ENCODE results near the gene HES5.

Gene HES5

DNA sequence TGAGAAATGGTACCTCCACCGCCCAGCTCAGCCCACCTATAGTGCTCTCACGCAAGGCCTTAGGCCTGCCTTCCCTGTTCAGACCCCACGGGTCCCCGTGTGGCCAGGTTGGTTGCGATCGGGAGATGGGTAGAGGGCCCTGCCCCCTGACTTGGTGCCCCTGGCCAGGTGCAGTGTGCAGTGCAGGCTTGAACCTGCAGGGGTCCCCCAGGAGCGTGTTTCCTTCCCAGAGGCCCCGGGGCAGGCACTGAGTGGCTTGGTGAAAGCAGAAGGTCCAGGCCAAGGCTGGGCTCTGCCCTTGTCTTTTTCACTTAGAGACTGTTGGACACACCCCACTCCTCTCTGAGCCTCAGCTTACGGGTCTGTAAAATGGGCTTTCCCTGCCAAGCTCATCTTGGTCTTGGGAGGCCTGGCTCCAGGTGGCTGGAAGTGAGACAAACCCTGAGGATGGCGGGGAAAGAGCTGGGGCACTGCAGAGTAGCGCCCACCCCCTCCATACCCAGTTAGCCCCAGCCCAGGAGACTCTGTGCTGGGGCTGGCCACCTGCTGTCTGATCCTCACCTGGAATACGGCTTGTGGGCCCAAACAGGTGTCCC is 9.3 kb upstream of the HES5 start:
- DNase-seq (ENCODE audit: low spot score): no peak
- in situ Hi-C loops (cut with MboI; ENCODE audit: low pct_unique_long_range_greater_than_20kb, low sequenced_read_pairs, unreplicated experiment): loop anchor here (25.0 kb wide), 1 partner anchor 352 kb away; the partner anchor contains the start of gene FAAP20
- TF ChIP-seq, protein P1, sequence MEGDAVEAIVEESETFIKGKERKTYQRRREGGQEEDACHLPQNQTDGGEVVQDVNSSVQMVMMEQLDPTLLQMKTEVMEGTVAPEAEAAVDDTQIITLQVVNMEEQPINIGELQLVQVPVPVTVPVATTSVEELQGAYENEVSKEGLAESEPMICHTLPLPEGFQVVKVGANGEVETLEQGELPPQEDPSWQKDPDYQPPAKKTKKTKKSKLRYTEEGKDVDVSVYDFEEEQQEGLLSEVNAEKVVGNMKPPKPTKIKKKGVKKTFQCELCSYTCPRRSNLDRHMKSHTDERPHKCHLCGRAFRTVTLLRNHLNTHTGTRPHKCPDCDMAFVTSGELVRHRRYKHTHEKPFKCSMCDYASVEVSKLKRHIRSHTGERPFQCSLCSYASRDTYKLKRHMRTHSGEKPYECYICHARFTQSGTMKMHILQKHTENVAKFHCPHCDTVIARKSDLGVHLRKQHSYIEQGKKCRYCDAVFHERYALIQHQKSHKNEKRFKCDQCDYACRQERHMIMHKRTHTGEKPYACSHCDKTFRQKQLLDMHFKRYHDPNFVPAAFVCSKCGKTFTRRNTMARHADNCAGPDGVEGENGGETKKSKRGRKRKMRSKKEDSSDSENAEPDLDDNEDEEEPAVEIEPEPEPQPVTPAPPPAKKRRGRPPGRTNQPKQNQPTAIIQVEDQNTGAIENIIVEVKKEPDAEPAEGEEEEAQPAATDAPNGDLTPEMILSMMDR (IDR thresholded peaks at IDR 0.05; ENCODE audit: extremely low read depth, insufficient read depth, missing control alignments): peak; percentile 40

DNA sequence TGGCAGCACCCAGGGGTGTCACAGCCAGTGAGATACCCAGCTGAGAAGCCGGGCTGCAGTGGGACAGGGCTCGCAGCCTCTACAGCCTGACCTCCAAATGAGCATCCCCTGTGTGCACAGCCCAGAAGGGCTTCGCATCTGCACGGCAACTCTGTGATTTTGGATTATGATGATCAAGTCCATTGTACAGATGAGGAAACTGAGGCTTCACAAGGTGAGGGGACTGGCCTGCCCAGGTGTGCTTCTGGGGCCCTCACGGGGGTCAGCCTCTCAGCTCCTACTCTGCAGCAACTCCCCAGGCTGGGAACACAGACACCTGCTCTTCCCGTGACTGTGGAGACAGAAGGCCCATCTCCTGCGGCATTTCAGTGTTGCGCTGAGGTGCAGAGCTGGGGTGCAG is 8.8 kb upstream of the HES5 start:
- DNase-seq (ENCODE audit: low spot score): no peak
- TF ChIP-seq, protein P1 (IDR thresholded peaks at IDR 0.05; ENCODE audit: extremely low read depth, insufficient read depth, missing control alignments): no peak
- in situ Hi-C loops (cut with MboI; ENCODE audit: low pct_unique_long_range_greater_than_20kb, low sequenced_read_pairs, unreplicated experiment): loop anchor here (25.0 kb wide), 1 partner anchor 352 kb away; the partner anchor contains the start of gene FAAP20

- in situ Hi-C loops (cut with MboI; ENCODE audit: low pct_unique_long_range_greater_than_20kb, low sequenced_read_pairs, unreplicated experiment): loop anchor here (25.0 kb wide), 1 partner anchor 351 kb away; the partner anchor contains the start of gene FAAP20
- TF ChIP-seq, protein P1 (IDR thresholded peaks at IDR 0.05; ENCODE audit: extremely low read depth, insufficient read depth, missing control alignments): no peak
- DNase-seq (ENCODE audit: low spot score): no peak
These were observed 8.3 kb upstream of the HES5 start for GRCh38 chr1:2538376-2538775.

- in situ Hi-C loops (cut with MboI; ENCODE audit: low pct_unique_long_range_greater_than_20kb, low sequenced_read_pairs, unreplicated experiment): loop anchor here (25.0 kb wide), 1 partner anchor 350 kb away; the partner anchor contains the start of gene FAAP20
- TF ChIP-seq, protein P1 (IDR thresholded peaks at IDR 0.05; ENCODE audit: extremely low read depth, insufficient read depth, missing control alignments): no peak
- no peak for DNase-seq (ENCODE audit: low spot score)
These were observed 7.7 kb upstream of the HES5 start for GRCh38 chr1:2537784-2538115.

DNA sequence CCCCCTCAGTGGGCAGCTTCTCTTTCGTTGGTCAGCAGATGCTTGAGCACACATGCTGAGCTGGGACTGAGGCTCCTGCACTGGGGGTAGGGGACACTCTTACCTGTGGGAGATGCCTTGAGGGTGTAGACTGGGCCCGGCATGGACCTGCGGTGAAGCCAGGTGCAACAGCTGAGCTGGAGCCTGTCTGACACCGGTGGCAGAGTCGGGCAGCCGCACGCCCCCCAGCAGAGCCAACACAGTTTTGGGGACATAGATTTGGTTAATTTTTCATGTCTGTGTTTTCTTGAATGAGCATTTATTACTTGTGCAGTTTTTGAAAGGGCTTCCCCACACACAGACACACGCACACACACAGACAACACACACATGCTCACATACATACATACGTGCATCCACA is 5.9 kb upstream of the HES5 start:
- TF ChIP-seq, protein P1 (IDR thresholded peaks at IDR 0.05; ENCODE audit: extremely low read depth, insufficient read depth, missing control alignments): no peak
- DNase-seq (ENCODE audit: low spot score): no peak
- in situ Hi-C loops (cut with MboI; ENCODE audit: low pct_unique_long_range_greater_than_20kb, low sequenced_read_pairs, unreplicated experiment): loop anchor here (25.0 kb wide), 1 partner anchor 349 kb away; the partner anchor contains the start of gene FAAP20

- no peak for DNase-seq (ENCODE audit: low spot score)
- TF ChIP-seq, protein P1 (IDR thresholded peaks at IDR 0.05; ENCODE audit: extremely low read depth, insufficient read depth, missing control alignments): no peak
- in situ Hi-C loops (cut with MboI; ENCODE audit: low pct_unique_long_range_greater_than_20kb, low sequenced_read_pairs, unreplicated experiment): loop anchor here (25.0 kb wide), 1 partner anchor 348 kb away; the partner anchor contains the start of gene FAAP20
These were observed 5.4 kb upstream of the HES5 start for GRCh38 chr1:2535455-2535854.

Measured in GM13977 (cell line).